Fibroblast of pulmonary artery (primary cell): ENCODE results near the gene NPNT.
A peak's percentile ranks its signal among the peaks of the same experiment; 100 is the strongest.

Experiments
- DNase-seq: peaks from one replicate; pipeline ENCODE4 v3.0.0-alpha.2; 2010; ENCODE audit warnings: low read depth
- H3K4me3 ChIP-seq: replicated peaks from 2 replicates; pipeline ENCODE4 v1.5.1; 2011; ENCODE audit warnings: low read depth, mild to moderate bottlenecking, control low read depth, low read length, moderate library complexity
- TF ChIP-seq, protein P1 (sequence below): IDR thresholded peaks from 2 replicates; pipeline ENCODE4 v1.5.1; 2011; ENCODE audit warnings: mild to moderate bottlenecking, control low read depth, low read length, inconsistent platforms; ENCODE audit errors: missing control alignments

NPNT gene

DNA sequence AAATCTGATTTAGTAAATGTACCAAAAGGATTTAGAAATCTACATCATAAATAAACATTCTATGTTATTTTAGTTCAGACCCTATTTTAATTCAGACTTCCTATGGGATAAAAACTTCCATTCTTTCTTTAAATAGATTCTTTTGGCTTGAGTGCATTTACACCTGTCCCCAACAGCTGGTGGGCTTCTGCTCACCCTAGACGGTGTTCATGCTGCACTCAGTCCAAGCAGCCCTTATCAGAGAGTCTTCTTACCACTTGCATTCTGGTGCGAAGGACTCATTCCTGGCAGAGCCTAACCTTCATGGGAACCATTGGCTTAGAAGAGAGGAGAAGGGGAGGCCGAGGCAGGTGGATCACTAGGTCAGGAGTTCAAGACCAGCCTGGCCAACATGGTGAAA lies 57.3 kb downstream of the NPNT start:
- no peak for DNase-seq
- TF ChIP-seq, protein P1, sequence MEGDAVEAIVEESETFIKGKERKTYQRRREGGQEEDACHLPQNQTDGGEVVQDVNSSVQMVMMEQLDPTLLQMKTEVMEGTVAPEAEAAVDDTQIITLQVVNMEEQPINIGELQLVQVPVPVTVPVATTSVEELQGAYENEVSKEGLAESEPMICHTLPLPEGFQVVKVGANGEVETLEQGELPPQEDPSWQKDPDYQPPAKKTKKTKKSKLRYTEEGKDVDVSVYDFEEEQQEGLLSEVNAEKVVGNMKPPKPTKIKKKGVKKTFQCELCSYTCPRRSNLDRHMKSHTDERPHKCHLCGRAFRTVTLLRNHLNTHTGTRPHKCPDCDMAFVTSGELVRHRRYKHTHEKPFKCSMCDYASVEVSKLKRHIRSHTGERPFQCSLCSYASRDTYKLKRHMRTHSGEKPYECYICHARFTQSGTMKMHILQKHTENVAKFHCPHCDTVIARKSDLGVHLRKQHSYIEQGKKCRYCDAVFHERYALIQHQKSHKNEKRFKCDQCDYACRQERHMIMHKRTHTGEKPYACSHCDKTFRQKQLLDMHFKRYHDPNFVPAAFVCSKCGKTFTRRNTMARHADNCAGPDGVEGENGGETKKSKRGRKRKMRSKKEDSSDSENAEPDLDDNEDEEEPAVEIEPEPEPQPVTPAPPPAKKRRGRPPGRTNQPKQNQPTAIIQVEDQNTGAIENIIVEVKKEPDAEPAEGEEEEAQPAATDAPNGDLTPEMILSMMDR = no peak
- no peak overlapping the region for H3K4me3 ChIP-seq

DNA sequence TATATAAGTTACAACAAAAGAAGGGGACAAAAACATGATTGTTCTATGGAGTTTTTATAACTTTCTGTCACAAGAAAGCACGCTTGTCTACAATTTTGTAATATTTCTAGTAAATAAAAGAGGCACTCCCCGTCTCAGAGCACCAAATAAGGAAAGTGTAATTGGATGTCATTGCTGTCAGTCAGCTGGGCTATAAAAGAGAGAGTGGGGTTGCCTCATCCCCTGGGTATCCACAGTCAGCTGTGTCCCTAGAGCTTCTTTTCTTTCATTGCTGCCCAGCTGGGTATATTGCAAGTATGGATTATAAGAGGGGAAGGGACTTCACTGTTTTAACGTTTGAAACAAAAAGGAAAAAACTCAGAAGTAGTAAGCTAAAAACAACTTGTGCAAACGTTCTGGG lies 61.3 kb downstream of the NPNT start:
- no peak overlapping the region for H3K4me3 ChIP-seq
- TF ChIP-seq, protein P1 = no peak
- DNase-seq = no peak

DNA sequence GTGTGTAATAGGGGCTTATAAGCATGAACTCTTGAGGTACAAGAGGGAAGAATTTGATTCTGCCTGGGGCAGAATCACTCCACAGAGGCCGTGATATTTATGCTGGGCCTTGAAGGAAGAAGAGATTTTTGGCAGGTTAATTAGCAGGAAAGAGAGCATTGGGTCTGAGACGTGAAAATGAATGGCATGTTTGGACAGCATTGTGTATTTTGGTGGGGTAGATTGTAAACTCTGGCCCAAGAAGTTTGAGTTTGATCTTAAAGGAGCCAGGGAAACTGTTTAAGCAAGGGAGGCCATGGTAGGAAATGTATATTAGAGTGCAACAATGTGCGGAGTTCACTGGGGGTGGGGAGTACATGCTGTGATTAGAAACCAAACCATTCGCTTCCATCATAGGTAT lies 62.4 kb downstream of the NPNT start:
- no peak overlapping the region for H3K4me3 ChIP-seq
- TF ChIP-seq, protein P1 = no peak
- DNase-seq = no peak

DNA sequence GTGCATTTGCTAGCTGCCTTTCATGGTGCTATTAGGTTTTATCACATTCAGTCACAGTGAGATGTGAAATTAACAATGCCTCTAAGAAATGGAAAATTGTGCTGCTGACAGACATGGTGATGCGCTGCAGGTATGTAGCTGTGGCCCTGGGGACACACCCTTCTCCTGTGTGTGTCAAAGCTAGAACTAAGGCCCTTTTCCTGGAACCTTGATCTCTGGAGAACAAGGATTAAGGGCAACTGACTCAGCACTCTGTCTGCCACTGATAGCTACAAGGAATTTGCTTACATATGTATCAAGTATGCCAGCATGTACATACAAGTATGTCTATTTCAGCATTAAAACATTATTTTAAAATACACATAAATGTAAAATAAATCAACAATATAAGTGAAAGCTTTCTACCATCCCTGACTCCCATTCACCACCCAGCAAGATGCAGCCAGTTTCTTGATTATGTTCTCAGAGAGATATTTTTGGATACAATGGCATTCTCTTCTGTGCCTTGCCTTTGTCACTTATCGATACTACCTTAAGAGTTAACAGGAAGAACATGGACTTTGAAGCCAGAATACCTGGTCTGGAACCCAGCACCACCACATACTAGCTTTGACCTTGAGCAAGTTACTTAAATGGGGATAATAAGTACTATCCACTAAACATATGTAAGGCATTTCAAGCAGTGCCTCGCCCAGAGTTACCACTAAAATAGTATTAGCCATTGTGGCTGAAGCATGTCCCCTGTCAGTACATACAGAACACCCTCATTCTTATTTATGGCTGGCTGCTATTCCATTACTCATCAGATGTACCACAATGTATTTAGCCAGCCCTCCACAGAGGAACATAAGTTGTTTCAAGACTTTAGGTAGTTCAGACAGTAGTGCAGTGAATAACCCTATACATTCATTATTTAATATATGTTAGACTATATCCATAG lies 68.5 kb downstream of the NPNT start:
- TF ChIP-seq, protein P1 = no peak
- no peak for DNase-seq

DNA sequence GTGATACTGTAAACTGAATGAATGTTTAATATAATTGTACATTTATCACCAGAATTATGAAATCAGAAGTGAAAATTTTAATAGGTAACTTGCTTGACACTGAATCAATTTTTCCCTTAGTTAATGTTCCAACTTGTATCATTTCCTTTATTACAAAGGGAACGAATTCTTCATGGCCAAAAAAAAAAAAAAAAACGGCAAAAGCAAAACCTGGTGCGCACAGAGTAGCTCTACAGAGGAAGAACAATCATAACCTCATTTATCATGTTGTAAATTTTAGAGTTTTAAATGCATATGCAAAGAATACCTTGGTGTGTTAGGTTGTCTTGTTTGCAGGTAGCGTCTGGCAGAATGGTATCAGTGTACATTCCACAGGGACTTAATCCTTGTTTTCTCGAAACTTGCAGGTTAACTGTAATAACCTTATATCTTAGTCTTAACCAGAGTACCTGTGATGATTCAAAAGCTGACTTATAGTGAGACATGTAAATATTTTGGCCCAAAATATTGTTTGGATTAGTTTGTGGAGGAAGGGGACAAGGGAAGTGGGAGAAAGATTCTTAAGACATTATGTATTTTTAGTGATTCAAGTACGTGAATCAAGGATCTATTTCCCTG lies 70.0 kb downstream of the NPNT start:
- TF ChIP-seq, protein P1 = no peak
- H3K4me3 ChIP-seq = no peak overlapping the region
- DNase-seq = no peak

More for the DNA sequence above, 68.5 kb downstream of the NPNT start:
- H3K4me3 ChIP-seq = no peak overlapping the region

DNA sequence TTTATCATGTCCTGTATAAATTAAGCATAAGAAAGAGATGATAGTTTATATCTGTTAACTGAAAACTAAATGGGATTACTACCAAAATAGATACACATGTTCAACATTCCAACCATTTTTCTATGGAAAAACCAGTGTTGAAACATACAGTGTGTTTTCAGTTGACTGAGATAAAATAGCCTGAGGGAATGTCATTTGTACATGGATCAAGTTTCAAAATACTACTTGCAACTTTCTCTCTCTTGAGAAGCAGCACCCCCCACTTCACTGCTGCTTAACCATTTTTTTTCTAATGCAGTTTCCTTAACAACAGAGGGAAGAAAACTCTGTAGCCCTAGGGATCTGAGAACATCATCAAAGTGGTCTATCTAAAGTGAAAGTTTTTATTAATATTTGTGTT lies 70.8 kb downstream of the NPNT start:
- TF ChIP-seq, protein P1 = no peak
- peak; percentile 63 for DNase-seq
- no peak overlapping the region for H3K4me3 ChIP-seq
